NCI-H1105 (cell line): ENCODE data around the gene ARMC3.

Experiments used
- DNase-seq: peaks from one replicate; lab custom pipeline; 2025; lab: John Stamatoyannopoulos, UW

ARMC3 gene

GRCh38 chr10:22992075-22992474 is 64.2 kb downstream of the ARMC3 start:
- DNase-seq: no peak

DNA sequence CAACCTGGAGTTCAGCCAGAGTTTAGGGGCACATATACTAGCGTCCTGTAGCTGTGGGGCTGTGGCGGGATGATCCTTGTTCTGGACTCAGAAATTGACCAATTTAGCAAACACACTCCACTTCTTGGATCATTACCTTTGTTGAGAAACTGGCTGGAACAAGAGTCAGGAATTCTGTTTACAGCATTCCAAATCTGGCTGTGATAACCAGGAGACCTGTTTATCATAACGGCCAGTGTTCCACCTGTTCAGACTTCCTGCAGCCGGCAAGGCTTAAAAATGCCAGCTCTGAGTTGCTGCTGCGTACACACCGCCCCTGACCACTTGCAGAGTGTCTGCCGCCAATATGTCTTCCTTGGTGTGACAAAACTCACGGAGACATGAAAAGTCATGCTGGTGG is 64.8 kb downstream of the ARMC3 start:
- peak; percentile 33 for DNase-seq

- no peak for DNase-seq
These were observed 65.5 kb downstream of the ARMC3 start for GRCh38 chr10:22993314-22993713.

DNA sequence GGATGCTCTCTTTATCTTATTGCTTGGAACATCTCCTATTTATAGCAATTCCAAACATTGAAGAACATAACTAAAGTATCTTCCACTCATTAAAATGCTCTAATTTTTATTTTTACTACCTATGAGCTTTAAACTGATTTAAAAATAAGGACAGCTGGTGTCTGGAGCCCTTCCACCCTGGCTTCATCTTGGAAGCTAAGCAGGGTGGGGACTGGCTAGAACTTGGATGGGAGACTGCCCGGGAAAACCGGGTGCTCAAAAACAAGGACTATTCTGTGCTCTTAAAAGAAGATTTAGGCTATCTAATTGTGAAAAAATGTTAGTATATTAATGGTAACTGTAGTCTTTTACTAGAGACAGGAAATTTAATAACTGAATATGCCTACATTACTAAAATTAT is 69.2 kb downstream of the ARMC3 start:
- DNase-seq: no peak

DNA sequence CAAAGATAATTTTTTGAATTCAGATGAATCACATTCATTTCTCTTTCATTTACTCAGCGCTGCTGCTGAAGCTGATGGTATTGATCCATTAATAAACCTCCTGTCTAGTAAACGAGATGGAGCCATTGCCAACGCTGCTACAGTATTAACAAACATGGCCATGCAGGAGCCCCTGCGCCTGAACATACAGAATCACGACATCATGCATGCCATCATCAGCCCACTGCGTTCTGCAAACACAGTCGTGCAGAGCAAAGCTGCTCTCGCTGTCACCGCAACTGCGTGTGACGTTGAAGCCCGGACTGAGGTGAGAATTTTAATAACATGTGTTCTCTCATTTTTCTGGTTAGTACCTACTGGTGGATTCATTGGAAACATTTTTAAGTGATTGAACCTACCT is 70.2 kb downstream of the ARMC3 start:
- DNase-seq: no peak

GRCh38 chr10:22999942-23000341 is 72.1 kb downstream of the ARMC3 start:
- DNase-seq: no peak

DNA sequence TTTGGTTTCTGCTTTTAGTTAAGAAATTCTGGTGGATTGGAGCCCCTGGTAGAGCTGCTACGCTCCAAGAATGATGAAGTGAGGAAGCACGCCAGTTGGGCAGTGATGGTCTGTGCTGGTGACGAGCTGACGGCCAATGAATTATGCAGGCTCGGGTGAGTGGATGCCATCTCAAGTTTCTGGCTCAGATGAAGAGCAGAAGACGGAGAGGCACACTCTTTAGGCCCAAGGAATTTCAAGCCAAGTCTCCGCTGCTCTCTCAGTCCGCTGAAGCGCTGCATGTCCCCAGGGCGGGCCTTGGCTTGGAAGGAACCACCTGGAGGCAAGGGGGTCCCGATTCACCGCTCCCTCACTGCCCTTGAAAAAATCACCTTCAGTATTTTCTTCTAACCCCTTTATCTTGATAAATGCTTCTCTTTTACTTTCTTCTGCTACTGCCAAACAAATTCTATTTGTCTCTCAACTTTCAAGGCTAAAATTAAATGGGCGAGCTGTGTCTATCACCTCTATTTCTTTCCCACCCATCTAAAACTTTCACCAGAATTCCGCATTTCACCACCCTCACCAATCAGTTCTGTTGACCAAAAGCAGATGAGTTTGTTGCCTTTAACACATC is 74.2 kb downstream of the ARMC3 start:
- DNase-seq: no peak

DNA sequence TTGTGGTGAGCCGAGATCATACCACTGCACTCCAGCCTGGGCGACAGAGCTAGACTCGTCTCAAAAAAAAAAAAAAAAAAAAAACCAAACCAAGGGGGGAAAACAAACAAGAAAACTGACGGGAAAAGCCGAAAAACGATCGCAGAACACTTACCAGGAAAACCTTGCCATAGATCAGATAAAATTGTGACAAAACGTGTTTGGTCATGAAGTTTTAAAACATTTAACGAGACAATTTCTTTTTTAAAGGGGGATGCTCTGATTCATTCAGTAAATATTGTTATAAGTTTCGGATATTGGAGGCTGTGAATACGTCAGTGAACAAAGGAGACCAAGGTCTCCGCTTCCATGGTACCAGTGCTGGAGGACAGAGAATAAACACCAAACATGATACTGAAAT is 77.3 kb downstream of the ARMC3 start:
- DNase-seq: no peak

DNA sequence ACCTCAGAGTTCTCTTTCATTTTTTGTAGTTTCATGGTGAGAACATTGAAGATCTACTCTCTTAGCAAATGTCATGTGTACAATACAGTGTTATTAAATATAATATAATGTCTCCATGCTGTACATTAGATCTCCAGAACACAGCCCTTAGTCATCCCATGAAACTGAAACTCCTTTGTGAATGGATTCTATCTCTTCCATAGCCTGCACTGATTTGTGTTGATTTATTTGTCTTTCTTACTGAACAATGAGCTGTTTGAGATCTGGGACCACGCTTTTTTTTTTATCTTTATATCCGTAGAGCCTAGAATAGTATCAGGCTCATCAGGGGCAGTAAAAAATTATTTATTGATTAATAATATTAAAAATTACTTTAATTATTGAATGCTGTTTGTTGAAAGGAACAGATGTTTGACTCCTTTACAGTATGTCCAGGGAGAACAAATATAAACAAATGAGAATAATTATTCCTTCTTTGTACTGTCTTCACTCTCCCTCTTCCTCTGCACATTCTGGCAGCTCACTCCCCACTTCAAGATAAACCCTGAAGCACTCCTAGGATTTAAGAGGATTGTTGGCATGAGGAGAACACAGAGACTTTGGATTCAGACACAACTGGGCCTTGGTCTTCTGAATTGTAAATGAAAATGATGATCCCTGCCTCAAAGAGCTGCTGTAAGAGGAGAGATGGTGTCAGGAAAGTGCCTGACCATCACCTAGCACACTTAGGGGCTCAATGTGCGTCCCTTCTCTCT is 85.9 kb downstream of the ARMC3 start:
- DNase-seq: no peak

- no peak for DNase-seq
These were observed 87.3 kb downstream of the ARMC3 start for GRCh38 chr10:23015021-23015707.

GRCh38 chr10:23016636-23017035 is 88.8 kb downstream of the ARMC3 start:
- DNase-seq: no peak

DNA sequence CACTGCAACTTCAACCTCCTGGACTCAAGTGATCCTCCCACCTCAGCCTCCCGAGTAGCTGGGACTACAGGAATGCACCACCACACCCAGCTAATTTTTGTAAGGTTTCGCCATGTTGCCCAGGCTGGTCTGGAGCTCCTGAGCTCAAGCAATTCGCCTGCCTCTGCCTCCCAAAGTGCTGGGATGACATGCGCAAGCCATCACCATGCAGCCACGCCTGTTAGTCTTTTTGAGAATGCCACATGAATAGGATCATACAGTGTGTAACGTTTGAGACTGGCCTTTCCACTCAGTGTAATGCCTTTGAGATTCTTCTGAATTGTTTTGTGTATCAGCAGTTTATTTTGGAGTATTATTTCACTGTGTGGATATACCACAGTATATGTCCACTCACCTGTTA is 91.8 kb downstream of the ARMC3 start:
- DNase-seq: no peak

GRCh38 chr10:23021430-23021829 is 93.6 kb downstream of the ARMC3 start:
- no peak for DNase-seq

DNA sequence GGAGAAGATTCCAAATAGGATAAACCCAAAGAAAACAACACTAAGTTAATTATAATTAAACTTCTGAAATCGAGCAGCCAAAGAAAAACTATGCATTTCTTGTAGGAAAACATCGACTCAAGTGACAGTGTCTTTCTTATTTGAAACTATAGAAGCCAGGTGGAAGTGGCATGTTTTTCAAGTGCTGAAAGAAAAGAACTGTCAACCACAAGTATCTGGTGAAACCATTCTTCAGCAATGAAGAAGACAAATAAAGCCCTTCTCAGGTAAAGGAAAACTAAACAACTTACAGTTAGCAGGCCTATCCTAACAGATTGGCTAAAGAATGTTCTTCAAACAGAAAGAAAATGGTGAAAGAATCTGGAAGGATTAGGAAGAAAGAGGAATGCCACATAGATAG is 96.1 kb downstream of the ARMC3 start:
- DNase-seq: no peak

- no peak for DNase-seq
These were observed 103.5 kb downstream of the ARMC3 start for GRCh38 chr10:23031318-23031717.

- no peak for DNase-seq
These were observed 106.9 kb downstream of the ARMC3 start for GRCh38 chr10:23034790-23035189.

DNA sequence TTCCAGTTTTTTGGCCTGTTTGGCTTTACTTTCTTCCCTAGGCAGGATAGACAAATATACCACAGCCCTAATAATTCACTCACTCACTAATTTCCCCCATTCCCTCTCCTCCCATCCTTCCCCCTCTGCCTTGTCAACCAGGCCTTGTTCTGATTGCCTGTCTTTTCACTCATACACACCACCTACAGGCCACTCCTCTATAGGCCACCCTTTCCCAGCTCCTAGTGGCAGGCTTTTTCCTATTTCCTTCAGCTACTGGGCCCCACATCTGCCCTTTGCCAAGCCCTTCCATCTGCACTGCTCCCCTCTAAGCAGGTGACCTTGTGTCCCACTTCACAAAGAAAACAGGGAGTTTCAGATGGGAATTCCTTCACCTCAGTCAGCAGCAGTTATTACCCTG is 107.7 kb downstream of the ARMC3 start:
- DNase-seq: no peak

DNA sequence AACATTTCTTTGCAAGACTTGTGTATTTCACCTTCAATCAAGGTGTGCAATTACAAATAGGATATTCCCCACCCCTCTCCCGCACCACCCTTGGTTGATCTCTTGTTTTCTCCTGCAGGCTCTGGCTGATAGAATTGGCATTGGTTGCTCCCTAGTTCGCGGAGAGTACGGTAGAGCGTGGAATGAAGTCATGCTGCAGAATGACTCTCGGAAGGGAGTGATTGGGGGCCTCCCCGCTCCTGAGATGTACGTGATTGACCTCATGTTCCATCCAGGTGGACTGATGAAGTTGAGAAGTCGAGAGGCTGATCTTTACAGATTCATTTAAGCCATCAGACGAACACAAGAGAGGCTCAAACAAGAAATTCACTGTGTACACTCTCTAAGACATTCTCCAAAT is 109.3 kb downstream of the ARMC3 start:
- no peak for DNase-seq

DNA sequence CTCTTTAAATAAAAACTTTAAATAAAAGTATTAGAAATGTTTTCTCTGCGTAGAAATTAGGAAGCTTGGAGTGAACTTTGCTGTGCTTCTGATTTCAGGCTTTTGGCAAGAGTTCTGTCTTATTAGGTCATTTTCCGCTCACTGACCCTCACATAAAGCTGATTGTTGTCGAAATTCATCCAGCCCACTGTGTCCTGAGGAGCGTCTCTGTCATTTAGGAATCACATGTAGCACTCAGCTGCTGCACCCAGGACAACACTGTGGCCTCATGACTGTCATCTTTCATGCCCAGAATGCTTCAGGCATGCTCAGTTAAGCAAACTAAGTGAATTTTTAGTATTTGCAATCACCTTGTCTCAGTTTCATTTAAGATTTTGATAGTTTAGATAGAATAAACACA is 109.7 kb downstream of the ARMC3 start:
- no peak for DNase-seq

DNA sequence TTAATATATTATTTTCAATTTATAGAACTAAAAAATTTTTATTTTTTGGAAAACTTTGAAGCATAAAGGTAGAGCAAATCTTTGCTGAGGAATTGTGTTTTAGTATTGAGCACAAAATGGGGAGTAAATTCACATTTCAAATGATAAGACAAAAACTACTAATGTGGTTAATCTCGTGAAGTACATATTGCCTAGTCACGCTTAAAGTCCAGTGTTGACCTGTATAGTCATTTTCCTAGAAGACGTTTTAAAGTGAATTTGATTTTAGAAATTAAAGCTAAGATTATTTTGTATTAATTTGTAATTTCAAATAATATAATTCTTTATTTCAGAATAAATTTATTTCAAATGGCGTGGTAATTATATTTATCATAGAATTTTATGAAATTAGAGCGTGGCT is 110.3 kb downstream of the ARMC3 start:
- DNase-seq: no peak

GRCh38 chr10:23040002-23040401 is 112.1 kb downstream of the ARMC3 start:
- DNase-seq: no peak

- peak; percentile 3 for DNase-seq
These were observed 118.2 kb downstream of the ARMC3 start for GRCh38 chr10:23046027-23046426.
